PC-9 (cell line): ENCODE results near the gene PTCSC3. TPM values are rescaled to one million over a fixed set of nuclear protein-coding genes. Genes with fewer than 3 reads are reported as not detected.

Experiments
- BruUV-seq: library from RNA; stranded (reverse); fragments of 400-500 nt; replicated peaks from 2 replicates; lab custom pipeline; 2021; lab: Mats Ljungman, UMichigan
- CTCF ChIA-PET: fragments of 300-600 bp; sonication (Branson Sonifier 250); formaldehyde crosslinking; loops from one replicate; lab custom pipeline; 2022; ENCODE audit warnings: antibody characterized with exemption; lab: Charles Lee
- POLR2A ChIA-PET: fragments of 300-600 bp; sonication (Branson Sonifier 250); formaldehyde crosslinking; loops from one replicate; lab custom pipeline; 2022; ENCODE audit warnings: antibody characterized with exemption; ENCODE audit not compliant: unreplicated experiment; lab: Charles Lee
- DNase-seq, 2 experiments: peaks; one replicate each; pipeline versions ENCODE4 v3.0.0 to v3.0.0-alpha.2; 2015 to 2022; ENCODE audit warnings: mixed read lengths in 1 of 2
- H2AFZ ChIP-seq: fragments of 200-600 bp; sonication (generic); 2 replicates; pipeline ENCODE4 v1.8.1; 2017; ENCODE audit warnings: antibody characterized with exemption
- H3F3A ChIP-seq: fragments of 200-600 bp; sonication (generic); 2 replicates; pipeline ENCODE4 v1.8.1; 2017; ENCODE audit warnings: antibody characterized with exemption, mild to moderate bottlenecking, low read depth; ENCODE audit not compliant: insufficient read depth
- H3K27ac ChIP-seq: fragments of 200-600 bp; sonication (generic); 2 replicates; pipeline ENCODE4 v1.6.1; 2016; ENCODE audit warnings: mixed run types
- H3K27me3 ChIP-seq: fragments of 200-600 bp; sonication (generic); 2 replicates; pipeline ENCODE4 v1.6.1; 2016; ENCODE audit warnings: low read depth, mixed run types; ENCODE audit not compliant: insufficient read depth
- H3K36me3 ChIP-seq: fragments of 200-600 bp; sonication (generic); 2 replicates; pipeline ENCODE4 v1.6.1; 2016; ENCODE audit warnings: low read depth, mixed run types
- H3K4me1 ChIP-seq: fragments of 200-600 bp; sonication (generic); replicated peaks from 2 replicates; pipeline ENCODE4 v1.6.1; 2016; ENCODE audit warnings: mixed run types; ENCODE audit not compliant: insufficient read depth
- H3K4me2 ChIP-seq: fragments of 200-600 bp; sonication (generic); 2 replicates; pipeline ENCODE4 v1.6.1; 2017; ENCODE audit warnings: mixed run types
- H3K4me3 ChIP-seq: fragments of 200-600 bp; sonication (generic); 2 replicates; pipeline ENCODE4 v1.6.1; 2016; ENCODE audit warnings: mixed run types
- H3K79me2 ChIP-seq: fragments of 200-600 bp; sonication (generic); 2 replicates; pipeline ENCODE4 v1.6.1; 2017; ENCODE audit warnings: low read depth, mixed run types
- H3K9me2 ChIP-seq: fragments of 200-600 bp; sonication (generic); 2 replicates; pipeline ENCODE4 v1.8.1; 2017; ENCODE audit warnings: mild to moderate bottlenecking; ENCODE audit not compliant: insufficient read depth
- H3K9me3 ChIP-seq: fragments of 200-600 bp; sonication (generic); 2 replicates; pipeline ENCODE4 v1.8.1; 2016; ENCODE audit warnings: low read depth; ENCODE audit not compliant: insufficient read depth
- H4K20me1 ChIP-seq: fragments of 200-600 bp; sonication (generic); 2 replicates; pipeline ENCODE4 v1.8.1; 2017; ENCODE audit not compliant: insufficient read depth
- EZH2 ChIP-seq: fragments of 200-600 bp; sonication (generic); IDR thresholded peaks from 2 replicates; pipeline ENCODE4 v1.8.0; 2017; ENCODE audit warnings: antibody characterized with exemption, low read depth
- intact Hi-C: fragments of 100-400 bp; cut with micrococcal nuclease; formaldehyde crosslinking; loops from one replicate; pipeline ENCODE4 v1.10.0; 2022; ENCODE audit not compliant: unreplicated experiment
- total RNA-seq: library from RNA; stranded (reverse); gene quantifications from 2 replicates; pipeline ENCODE4 v1.2.3, GENCODE V29; 2021
- TF ChIP-seq, protein P1 (sequence below): fragments of 200-600 bp; sonication (generic); conservative IDR thresholded peaks from 2 replicates; pipeline ENCODE4 v1.6.1; 2017; ENCODE audit warnings: mixed run types, antibody characterized with exemption, mild to moderate bottlenecking, moderate library complexity

The PTCSC3 gene
- total RNA-seq, 1 experiment from 2014 or later: not detected

DNA sequence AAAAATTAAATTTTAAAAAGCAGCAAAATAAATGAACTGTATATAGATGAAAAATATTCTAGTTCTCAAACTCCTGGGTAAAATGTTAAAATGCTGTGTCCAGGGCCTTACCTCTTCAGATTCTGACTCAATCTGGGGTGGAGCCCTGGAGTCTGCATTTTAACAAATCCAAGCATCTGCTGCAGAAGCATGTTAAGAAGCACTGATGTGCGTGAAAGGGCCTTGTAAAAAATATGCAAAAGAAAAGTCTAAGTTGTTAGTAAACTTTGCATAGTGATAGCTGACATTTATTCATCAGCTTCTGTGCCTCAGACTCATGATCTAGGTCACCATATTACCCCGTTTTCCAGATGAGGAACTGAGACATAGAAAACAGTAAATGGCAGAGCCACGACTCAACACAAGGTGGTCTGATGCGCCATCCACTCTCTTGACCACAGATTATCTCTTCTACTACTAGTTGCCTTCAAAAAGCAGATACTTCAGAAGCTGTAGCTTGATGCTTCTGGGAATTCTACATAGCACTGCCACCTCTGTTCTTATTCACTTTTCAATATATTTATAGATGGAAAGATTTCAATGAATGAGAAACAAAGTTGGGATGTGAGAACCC lies 28.0 kb upstream of the PTCSC3 start:
- no peaks in the 10 kb centered on the region for H3K9me3 ChIP-seq
- no peak for DNase-seq

GRCh38 chr14:36198378-36198777 lies 21.9 kb upstream of the PTCSC3 start:
- POLR2A ChIA-PET: no interaction called here
- CTCF ChIA-PET: no interaction called here
- no peaks in the 10 kb centered on the region for H3F3A ChIP-seq
- H3K27ac ChIP-seq: no peak overlapping the region
- intact Hi-C loops: no loop called here
- no peaks in the 10 kb centered on the region for H3K9me2 ChIP-seq
- DNase-seq: no peak
- H3K27me3 ChIP-seq: no peaks in the 10 kb centered on the region
- H4K20me1 ChIP-seq: no peaks in the 10 kb centered on the region
- H2AFZ ChIP-seq: no peak overlapping the region
- no peaks in the 10 kb centered on the region for H3K36me3 ChIP-seq
- no TSS peak for BruUV-seq
- H3K4me1 ChIP-seq: no peaks in the 10 kb centered on the region
- no peaks in the 10 kb centered on the region for H3K79me2 ChIP-seq
- H3K4me2 ChIP-seq: no peak overlapping the region
- TF ChIP-seq, protein P1, sequence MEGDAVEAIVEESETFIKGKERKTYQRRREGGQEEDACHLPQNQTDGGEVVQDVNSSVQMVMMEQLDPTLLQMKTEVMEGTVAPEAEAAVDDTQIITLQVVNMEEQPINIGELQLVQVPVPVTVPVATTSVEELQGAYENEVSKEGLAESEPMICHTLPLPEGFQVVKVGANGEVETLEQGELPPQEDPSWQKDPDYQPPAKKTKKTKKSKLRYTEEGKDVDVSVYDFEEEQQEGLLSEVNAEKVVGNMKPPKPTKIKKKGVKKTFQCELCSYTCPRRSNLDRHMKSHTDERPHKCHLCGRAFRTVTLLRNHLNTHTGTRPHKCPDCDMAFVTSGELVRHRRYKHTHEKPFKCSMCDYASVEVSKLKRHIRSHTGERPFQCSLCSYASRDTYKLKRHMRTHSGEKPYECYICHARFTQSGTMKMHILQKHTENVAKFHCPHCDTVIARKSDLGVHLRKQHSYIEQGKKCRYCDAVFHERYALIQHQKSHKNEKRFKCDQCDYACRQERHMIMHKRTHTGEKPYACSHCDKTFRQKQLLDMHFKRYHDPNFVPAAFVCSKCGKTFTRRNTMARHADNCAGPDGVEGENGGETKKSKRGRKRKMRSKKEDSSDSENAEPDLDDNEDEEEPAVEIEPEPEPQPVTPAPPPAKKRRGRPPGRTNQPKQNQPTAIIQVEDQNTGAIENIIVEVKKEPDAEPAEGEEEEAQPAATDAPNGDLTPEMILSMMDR: no peak
- H3K4me3 ChIP-seq: no peak overlapping the region
- H3K9me3 ChIP-seq: no peaks in the 10 kb centered on the region

More for the DNA sequence above, 28.0 kb upstream of the PTCSC3 start:
- no peaks in the 10 kb centered on the region for H3K27me3 ChIP-seq
- H3K4me3 ChIP-seq: no peak overlapping the region
- no peaks in the 10 kb centered on the region for H3F3A ChIP-seq
- H3K4me2 ChIP-seq: no peak overlapping the region
- no peaks in the 10 kb centered on the region for H3K9me2 ChIP-seq
- ChIA-PET POLR2A (no interaction called here), CTCF (no interaction called here)
- intact Hi-C loops: no loop called here
- H3K4me1 ChIP-seq: no peaks in the 10 kb centered on the region
- no peak for TF ChIP-seq EZH2
- no peaks in the 10 kb centered on the region for H4K20me1 ChIP-seq
- no peak overlapping the region for H3K27ac ChIP-seq
- H3K36me3 ChIP-seq: no peaks in the 10 kb centered on the region
- H3K79me2 ChIP-seq: no peaks in the 10 kb centered on the region
- BruUV-seq: no TSS peak
- no peak overlapping the region for H2AFZ ChIP-seq

- no peaks in the 10 kb centered on the region for H3K27me3 ChIP-seq
- no peaks in the 10 kb centered on the region for H3K79me2 ChIP-seq
- no TSS peak for BruUV-seq
- no peak overlapping the region for H3K4me2 ChIP-seq
- TF ChIP-seq, protein P1: no peak
- TF ChIP-seq EZH2: no peak
- H3K9me3 ChIP-seq: no peaks in the 10 kb centered on the region
- no peaks in the 10 kb centered on the region for H4K20me1 ChIP-seq
- DNase-seq: no peak
- H3F3A ChIP-seq: no peaks in the 10 kb centered on the region
- H3K4me1 ChIP-seq: no peaks in the 10 kb centered on the region
- intact Hi-C loops: no loop called here
- no peaks in the 10 kb centered on the region for H3K36me3 ChIP-seq
- no peak overlapping the region for H2AFZ ChIP-seq
- CTCF ChIA-PET: no interaction called here
- H3K27ac ChIP-seq: no peak overlapping the region
- no peaks in the 10 kb centered on the region for H3K9me2 ChIP-seq
- H3K4me3 ChIP-seq: no peak overlapping the region
- POLR2A ChIA-PET: no interaction called here
Observed at GRCh38 chr14:36194663-36195062, 18.1 kb upstream of the PTCSC3 start.

DNA sequence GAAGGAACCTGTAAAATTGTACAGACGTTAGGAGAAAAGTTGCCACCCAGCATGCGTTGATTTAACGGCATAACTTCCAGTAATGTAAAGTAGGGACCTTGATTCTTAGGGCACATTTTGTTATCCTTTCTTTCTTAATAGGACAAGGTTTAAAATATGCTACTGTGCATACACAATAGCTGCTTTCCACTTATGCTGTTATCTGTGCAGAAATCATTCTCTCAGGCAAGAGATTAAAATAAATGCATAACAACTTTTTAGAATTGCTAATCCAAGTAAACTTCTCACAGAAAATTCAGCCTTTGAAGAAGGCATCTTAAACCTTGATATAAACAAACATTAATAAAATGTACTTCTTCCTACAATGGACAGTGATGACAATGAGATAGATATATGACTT lies 16.0 kb upstream of the PTCSC3 start:
- intact Hi-C loops: no loop called here
- DNase-seq: no peak
- no peak overlapping the region for H3K4me2 ChIP-seq
- no peaks in the 10 kb centered on the region for H3K79me2 ChIP-seq
- H2AFZ ChIP-seq: no peak overlapping the region
- no peaks in the 10 kb centered on the region for H3K4me1 ChIP-seq
- H3K36me3 ChIP-seq: no peaks in the 10 kb centered on the region
- no peak for TF ChIP-seq EZH2
- TF ChIP-seq, protein P1: no peak
- no TSS peak for BruUV-seq
- no peak overlapping the region for H3K4me3 ChIP-seq
- no peaks in the 10 kb centered on the region for H4K20me1 ChIP-seq
- H3F3A ChIP-seq: no peaks in the 10 kb centered on the region
- ChIA-PET CTCF (no interaction called here), POLR2A (no interaction called here)
- no peaks in the 10 kb centered on the region for H3K9me2 ChIP-seq
- H3K27ac ChIP-seq: no peak overlapping the region
- H3K27me3 ChIP-seq: no peaks in the 10 kb centered on the region
- no peaks in the 10 kb centered on the region for H3K9me3 ChIP-seq
